ENCODE data around the gene BAK1.

GRCh38 chr6:33619166-33619840, 39.2 kb upstream of the BAK1 start:
- TF ChIP-seq CTCF (conservative IDR thresholded peaks at IDR 0.05; ENCODE audit: low read depth, low read length) (no peak), RCOR1 (IDR thresholded peaks at IDR 0.05; ENCODE audit: insufficient replicate concordance, low read length) (no peak), CEBPB (IDR thresholded peaks at IDR 0.05; ENCODE audit: low read depth, low read length) (no peak), SMC3 (IDR thresholded peaks at IDR 0.05; ENCODE audit: low read depth, low read length) (no peak)
